Neuronal stem cell (in vitro differentiated cells): ENCODE data around the gene GAMT.

Source experiments
- DNase-seq: peaks from one replicate; pipeline ENCODE4 v3.0.0-alpha.2; 2013; ENCODE audit warnings: low spot score
- H2AFZ ChIP-seq: one replicate; pipeline ENCODE4 v1.6.1; 2013; ENCODE audit warnings: mild to moderate bottlenecking, low read length, inconsistent platforms
- H2AK5ac ChIP-seq: 2 replicates; pipeline ENCODE4 v1.6.1; 2013; ENCODE audit warnings: low read depth, mild to moderate bottlenecking, inconsistent platforms, low read length, moderate library complexity, mixed read lengths
- H2BK120ac ChIP-seq: 2 replicates; pipeline ENCODE4 v1.6.1; 2013; ENCODE audit warnings: low read depth, mild to moderate bottlenecking, inconsistent platforms, low read length, moderate library complexity, mixed read lengths
- H2BK12ac ChIP-seq: one replicate; pipeline ENCODE4 v1.6.1; 2013; ENCODE audit warnings: low read length, inconsistent platforms
- H2BK15ac ChIP-seq: 2 replicates; pipeline ENCODE4 v1.6.1; 2013; ENCODE audit warnings: mild to moderate bottlenecking, low read length, inconsistent platforms, mixed read lengths
- H2BK5ac ChIP-seq: one replicate; pipeline ENCODE4 v1.6.1; 2013; ENCODE audit warnings: inconsistent platforms, mild to moderate bottlenecking, low read length, moderate library complexity
- H3K14ac ChIP-seq: one replicate; pipeline ENCODE4 v1.6.1; 2013; ENCODE audit warnings: low read length, inconsistent platforms
- H3K18ac ChIP-seq: 2 replicates; pipeline ENCODE4 v1.6.1; 2013; ENCODE audit warnings: low read length, inconsistent platforms
- H3K23ac ChIP-seq: 2 replicates; pipeline ENCODE4 v1.6.1; 2013; ENCODE audit warnings: low read depth, mild to moderate bottlenecking, mixed read lengths, low read length, inconsistent platforms; ENCODE audit not compliant: poor library complexity
- H3K27ac ChIP-seq: replicated peaks from 3 replicates; pipeline ENCODE4 v1.5.1; 2013; ENCODE audit warnings: low read length, inconsistent platforms
- H3K27me3 ChIP-seq, 3 experiments: 2 replicates each; pipeline ENCODE4 v1.6.1; 2013; ENCODE audit warnings: low read length in 3 of 3, mild to moderate bottlenecking in 2 of 3, inconsistent platforms in 1 of 3, low read depth in 1 of 3, mixed read lengths in 1 of 3, moderate library complexity in 1 of 3; ENCODE audit not compliant: control insufficient read depth in 3 of 3, insufficient read depth in 3 of 3
- H3K36me3 ChIP-seq, 2 donors: replicated peaks in 1 of 2; 2 replicates each; pipeline ENCODE4 v1.6.1; 2013; ENCODE audit warnings: low read length in 2 of 2; ENCODE audit not compliant: control insufficient read depth in 2 of 2, insufficient read depth in 2 of 2
- H3K4ac ChIP-seq: 2 replicates; pipeline ENCODE4 v1.6.1; 2013; ENCODE audit warnings: inconsistent platforms, mild to moderate bottlenecking, low read length, moderate library complexity
- H3K4me1 ChIP-seq, 2 donors: 1 replicate in 1 of 2; 2 replicates in 1 of 2; pipeline ENCODE4 v1.6.1; 2013; ENCODE audit warnings: low read length in 2 of 2, low read depth in 1 of 2; ENCODE audit not compliant: control insufficient read depth in 2 of 2, insufficient read depth in 1 of 2
- H3K4me2 ChIP-seq: one replicate; pipeline ENCODE4 v1.6.1; 2013; ENCODE audit warnings: mild to moderate bottlenecking, low read length, inconsistent platforms; ENCODE audit not compliant: insufficient read depth, poor library complexity, severe bottlenecking
- H3K4me3 ChIP-seq, 2 donors: 2 replicates each; pipeline ENCODE4 v1.5.1; 2013; ENCODE audit warnings: low read length in 2 of 2, mild to moderate bottlenecking in 2 of 2, inconsistent platforms in 1 of 2, moderate library complexity in 1 of 2
- H3K79me1 ChIP-seq: one replicate; pipeline ENCODE4 v1.6.1; 2013; ENCODE audit warnings: low read depth, mild to moderate bottlenecking, inconsistent platforms, low read length, moderate library complexity
- H3K9ac ChIP-seq: one replicate; pipeline ENCODE4 v1.6.1; 2013; ENCODE audit warnings: mild to moderate bottlenecking, low read depth, low read length, inconsistent platforms; ENCODE audit not compliant: poor library complexity
- H3K9me3 ChIP-seq, 2 donors: replicated peaks in 1 of 2; 2 replicates each; pipeline versions ENCODE3 to v1.6.1; 2013; ENCODE audit warnings: low read length in 2 of 2, mild to moderate bottlenecking in 2 of 2, inconsistent platforms in 1 of 2, low read depth in 1 of 2, mixed read lengths in 1 of 2, moderate library complexity in 1 of 2; ENCODE audit not compliant: control insufficient read depth in 2 of 2, insufficient read depth in 1 of 2
- H4K8ac ChIP-seq: one replicate; pipeline ENCODE4 v1.6.1; 2013; ENCODE audit warnings: low read depth, mild to moderate bottlenecking, inconsistent platforms, low read length, moderate library complexity
- H4K91ac ChIP-seq: one replicate; pipeline ENCODE4 v1.6.1; 2013; ENCODE audit warnings: low read length, low read depth, mild to moderate bottlenecking, inconsistent platforms; ENCODE audit not compliant: poor library complexity
- WGBS, 2 donors: extraction: QIAGEN DNeasy Blood & Tissue Kit; methylation state at CpG; one replicate each; pipeline ENCODE4 v1.1.7; 2013; ENCODE audit warnings: missing lambda C conversion rate in 2 of 2, mixed read lengths in 1 of 2; ENCODE audit not compliant: insufficient read length in 2 of 2, insufficient replicate concordance in 1 of 2; ENCODE audit errors: extremely low coverage in 2 of 2; 5-methylcytosine and 5-hydroxymethylcytosine counted together

GAMT gene

DNA sequence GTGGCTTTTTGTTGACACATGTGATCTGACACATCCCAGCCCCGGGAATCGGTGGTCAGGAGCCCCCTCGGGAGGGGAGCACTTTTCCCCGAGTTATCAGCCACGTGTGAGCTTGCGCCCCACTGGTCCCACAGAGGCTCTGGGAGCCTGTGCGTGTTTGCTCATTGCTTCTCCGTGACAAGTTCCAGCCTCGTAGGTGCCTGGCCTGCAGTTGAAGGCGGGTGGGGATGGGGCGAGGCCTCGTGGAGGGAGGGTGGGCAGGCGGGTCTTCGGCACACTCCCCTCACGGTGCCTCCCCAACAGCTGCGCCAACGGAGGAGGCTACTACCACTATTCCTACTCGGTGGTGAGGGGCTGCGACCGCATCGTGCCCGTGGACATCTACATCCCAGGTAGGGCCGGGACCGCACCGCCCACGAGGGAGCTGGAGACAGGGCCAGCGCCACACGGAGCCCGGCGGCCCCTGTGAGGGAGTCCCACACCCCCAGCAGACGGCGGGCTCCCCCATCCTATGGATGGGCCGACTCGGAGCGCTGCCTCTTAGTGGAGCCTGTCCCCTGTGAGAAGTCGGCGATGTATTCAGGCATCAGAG is 8.3 kb downstream of the GAMT start:
- no peak for DNase-seq
- Histone ChIP-seq H3K4me3 (no peak overlapping the region), H3K14ac (no peak overlapping the region), H2BK5ac (no peak overlapping the region), H4K91ac (no peak overlapping the region), H3K27ac (no peak overlapping the region), H2BK120ac (no peak overlapping the region), H3K79me1 (peaks cover 19% of the 10 kb centered on the region), H2BK15ac (no peak overlapping the region), H3K36me3 (peaks cover 18 to 49% of the 10 kb centered on the region in 2 donors), H3K18ac (no peak overlapping the region), H3K4ac (no peak overlapping the region), H3K27me3 (peaks cover 0 to 2% (median 0%) of the 10 kb centered on the region in 3 experiments), H2BK12ac (no peak overlapping the region), H4K8ac (no peak overlapping the region), H2AK5ac (peak overlapping the region; percentile 45), H3K9me3 (peaks cover 0 to 4% of the 10 kb centered on the region in 2 donors), H3K4me2 (no peak overlapping the region), H3K4me1 (peaks cover 0 to 4% of the 10 kb centered on the region in 2 donors), H3K9ac (peak overlapping the region; percentile 72), H3K23ac (no peak overlapping the region), H2AFZ (no peak overlapping the region)
- no CpG with 5 or more reads among the region's 37 CpGs for WGBS, 2 donors

GRCh38 chr19:1392407-1392806 is 8.9 kb downstream of the GAMT start:
- Histone ChIP-seq H3K4me2 (no peak overlapping the region), H3K23ac (no peak overlapping the region), H3K27ac (no peak overlapping the region), H3K18ac (no peak overlapping the region), H3K4me3 (no peak overlapping the region), H3K14ac (no peak overlapping the region), H3K27me3 (peaks cover 0 to 2% (median 0%) of the 10 kb centered on the region in 3 experiments), H3K9ac (no peak overlapping the region), H2AFZ (no peak overlapping the region), H4K91ac (no peak overlapping the region), H2BK5ac (no peak overlapping the region), H2AK5ac (no peak overlapping the region), H3K36me3 (peaks cover 19 to 45% of the 10 kb centered on the region in 2 donors), H3K4ac (no peak overlapping the region), H4K8ac (no peak overlapping the region), H2BK120ac (no peak overlapping the region), H3K9me3 (peaks cover 0 to 4% of the 10 kb centered on the region in 2 donors), H3K79me1 (peaks cover 20% of the 10 kb centered on the region), H2BK15ac (no peak overlapping the region), H2BK12ac (no peak overlapping the region), H3K4me1 (peaks cover 0 to 4% of the 10 kb centered on the region in 2 donors)
- WGBS, 2 donors, result no CpG with 5 or more reads among the region's 15 CpGs
- no peak for DNase-seq

DNA sequence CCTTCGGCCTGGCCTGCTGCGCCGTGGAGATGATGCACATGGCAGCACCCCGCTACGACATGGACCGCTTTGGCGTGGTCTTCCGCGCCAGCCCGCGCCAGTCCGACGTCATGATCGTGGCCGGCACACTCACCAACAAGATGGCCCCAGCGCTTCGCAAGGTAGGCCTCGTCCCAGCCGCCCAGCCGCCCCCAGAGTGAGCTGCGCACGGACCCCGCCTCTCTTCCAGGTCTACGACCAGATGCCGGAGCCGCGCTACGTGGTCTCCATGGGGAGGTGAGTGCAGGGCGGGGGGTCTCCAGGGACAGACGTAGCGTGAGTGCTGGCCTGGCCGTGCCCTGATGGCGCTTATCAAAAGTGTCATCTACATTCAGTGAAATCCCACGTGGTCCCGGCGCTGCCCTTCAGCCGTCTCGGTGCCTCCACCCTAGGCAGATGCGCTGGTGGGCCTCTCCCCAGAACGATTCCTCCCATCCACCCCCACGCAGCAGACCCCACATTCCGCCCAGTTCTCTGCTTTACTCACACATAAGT is 10.4 kb downstream of the GAMT start:
- Histone ChIP-seq H3K9me3 (peaks cover 0 to 4% of the 10 kb centered on the region in 2 donors), H3K27ac (no peak overlapping the region), H3K9ac (no peak overlapping the region), H4K91ac (no peak overlapping the region), H3K4me2 (no peak overlapping the region), H3K23ac (peak overlapping the region; percentile 55), H4K8ac (no peak overlapping the region), H2BK5ac (no peak overlapping the region), H3K27me3 (peaks cover 0 to 2% (median 0%) of the 10 kb centered on the region in 3 experiments), H2AFZ (no peak overlapping the region), H3K79me1 (peaks cover 17% of the 10 kb centered on the region), H3K4ac (no peak overlapping the region), H3K14ac (peak overlapping the region; percentile 56), H2AK5ac (no peak overlapping the region), H3K36me3 (peaks cover 21 to 43% of the 10 kb centered on the region in 2 donors), H2BK12ac (no peak overlapping the region), H3K4me1 (peaks cover 0 to 4% of the 10 kb centered on the region in 2 donors), H3K4me3 (no peak overlapping the region), H2BK120ac (no peak overlapping the region), H3K18ac (no peak overlapping the region), H2BK15ac (no peak overlapping the region)
- DNase-seq, result no peak
- no CpG with 5 or more reads among the region's 42 CpGs for WGBS, 2 donors

- H2AFZ ChIP-seq, result no peak overlapping the region
- peak overlapping the region; percentile 97 for H3K14ac ChIP-seq
- H3K4me3 ChIP-seq, result peak overlapping the region in 1 of 2 donors; percentile 55
- peak overlapping the region; percentile 99 for H3K23ac ChIP-seq
- peak overlapping the region; percentile 86 for H3K9ac ChIP-seq
- H3K4me2 ChIP-seq, result no peak overlapping the region
- no peak overlapping the region for H4K91ac ChIP-seq
- H3K36me3 ChIP-seq, result peaks cover 23 to 43% of the 10 kb centered on the region in 2 donors
- H3K27ac ChIP-seq, result no peak overlapping the region
- no peak overlapping the region for H2BK5ac ChIP-seq
- H3K18ac ChIP-seq, result no peak overlapping the region
- H2BK15ac ChIP-seq, result no peak overlapping the region
- H4K8ac ChIP-seq, result peak overlapping the region; percentile 97
- H3K27me3 ChIP-seq, result peaks cover 0 to 2% (median 0%) of the 10 kb centered on the region in 3 experiments
- no peak overlapping the region for H2BK120ac ChIP-seq
- peak overlapping the region; percentile 84 for H2BK12ac ChIP-seq
- H3K79me1 ChIP-seq, result peaks cover 17% of the 10 kb centered on the region
- peaks cover 0 to 4% of the 10 kb centered on the region in 2 donors for H3K4me1 ChIP-seq
- H3K9me3 ChIP-seq, result peaks cover 0 to 4% of the 10 kb centered on the region in 2 donors
- H2AK5ac ChIP-seq, result no peak overlapping the region
- no peak overlapping the region for H3K4ac ChIP-seq
- WGBS, 2 donors, result no CpG with 5 or more reads among the region's 39 CpGs
- DNase-seq, result no peak
Measured at GRCh38 chr19:1389033-1389940, 12.1 kb downstream of the GAMT start.
